Activated T-helper 1 cell treated with anti-CD3 and anti-CD28 coated beads, Interleukin-12 subunit alpha, Interleukin-12 subunit beta, Interleukin-2, Interleukin-4 antibody, amounts not matched to agents 30 ng/mL and 10 ng/mL and 1 ng/mL, durations not matched to agents 14 hours and 24 hours and 36 hours (primary cell): ENCODE results near the gene VPS8. TPM values are rescaled to one million over a fixed set of nuclear protein-coding genes. Genes with fewer than 3 reads are reported as not detected.

Experiments
- DNase-seq: peaks from one replicate; pipeline ENCODE4 v3.0.0; 2021; ENCODE audit warnings: low spot score
- H3K27ac Mint-ChIP-seq: one replicate; pipeline ENCODE4 v1.8.0; 2021; ENCODE audit warnings: mild to moderate bottlenecking, mixed read lengths
- H3K27me3 Mint-ChIP-seq: one replicate; pipeline ENCODE4 v1.8.0; 2022; ENCODE audit warnings: mild to moderate bottlenecking, moderate library complexity, mixed read lengths; ENCODE audit not compliant: insufficient read depth
- H3K36me3 Mint-ChIP-seq: one replicate; pipeline ENCODE4 v1.8.0; 2021; ENCODE audit warnings: low read depth, mixed read lengths
- H3K4me1 Mint-ChIP-seq: one replicate; pipeline ENCODE4 v1.8.0; 2021; ENCODE audit warnings: low read depth, mixed read lengths
- H3K4me3 Mint-ChIP-seq: one replicate; pipeline ENCODE4 v1.8.0; 2021; ENCODE audit warnings: mild to moderate bottlenecking, moderate library complexity, mixed read lengths
- H3K9me3 Mint-ChIP-seq: one replicate; pipeline ENCODE4 v1.8.0; 2021; ENCODE audit warnings: mixed read lengths
- intact Hi-C: fragments of 100-400 bp; cut with micrococcal nuclease; formaldehyde crosslinking; loops from one replicate; pipeline ENCODE4 v1.15.1; 2024
- total RNA-seq: library from RNA; stranded (reverse); gene quantifications from 2 replicates; pipeline ENCODE4 v1.2.3, GENCODE V29; 2022

VPS8 gene
- total RNA-seq, 1 donor from 2014 or later, result 37.8 TPM

DNA sequence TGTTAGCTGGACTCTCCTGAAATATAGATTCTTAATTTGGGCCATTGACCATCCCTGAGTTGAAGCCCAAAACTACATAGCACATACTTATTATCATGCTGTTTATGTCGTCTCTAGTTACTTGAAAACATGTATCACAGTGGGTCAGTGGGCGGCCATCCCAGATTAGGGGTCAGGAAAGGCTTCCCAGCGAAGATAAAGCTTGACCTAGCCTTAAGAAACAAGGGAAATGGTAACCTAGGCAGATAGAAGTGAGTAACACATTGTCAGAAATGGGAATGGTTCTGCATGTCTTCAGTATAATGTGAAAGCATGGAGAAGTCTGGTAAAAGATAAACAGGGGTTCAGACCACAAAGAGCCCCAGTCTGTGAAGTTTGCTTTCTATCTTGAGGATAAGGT, 216.2 kb downstream of the VPS8 start:
- H3K36me3 Mint-ChIP-seq, result peaks cover 26% of the 10 kb centered on the region
- no peak overlapping the region for H3K4me3 Mint-ChIP-seq
- no peaks in the 10 kb centered on the region for H3K4me1 Mint-ChIP-seq
- no peak for DNase-seq
- intact Hi-C loops, result no loop called here
- H3K9me3 Mint-ChIP-seq, result no peaks in the 10 kb centered on the region
- no peak overlapping the region for H3K27ac Mint-ChIP-seq
- no peaks in the 10 kb centered on the region for H3K27me3 Mint-ChIP-seq

DNA sequence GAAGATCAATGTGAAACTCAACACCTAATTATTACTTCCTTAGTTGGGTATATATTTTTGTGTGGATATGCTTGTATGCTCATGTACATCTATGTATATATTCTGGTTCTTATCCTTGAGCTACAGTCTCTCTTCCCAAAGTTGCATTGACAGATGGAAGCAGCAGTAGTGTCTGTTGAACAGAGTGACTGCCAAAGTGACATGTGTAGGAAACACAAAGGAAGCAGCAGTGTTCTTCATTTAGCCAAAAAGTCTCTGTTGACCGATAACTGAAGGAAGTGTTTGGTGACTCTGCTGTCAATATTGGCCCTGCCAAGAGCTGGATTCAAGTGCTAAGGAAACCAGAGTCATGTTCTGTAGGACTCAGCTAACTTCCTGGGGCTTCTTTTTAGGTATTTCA, 217.1 kb downstream of the VPS8 start:
- DNase-seq, result no peak
- H3K27ac Mint-ChIP-seq, result no peak overlapping the region
- H3K9me3 Mint-ChIP-seq, result no peaks in the 10 kb centered on the region
- peaks cover 29% of the 10 kb centered on the region for H3K36me3 Mint-ChIP-seq
- no peaks in the 10 kb centered on the region for H3K4me1 Mint-ChIP-seq
- no peak overlapping the region for H3K4me3 Mint-ChIP-seq
- H3K27me3 Mint-ChIP-seq, result no peaks in the 10 kb centered on the region
- intact Hi-C loops, result no loop called here

DNA sequence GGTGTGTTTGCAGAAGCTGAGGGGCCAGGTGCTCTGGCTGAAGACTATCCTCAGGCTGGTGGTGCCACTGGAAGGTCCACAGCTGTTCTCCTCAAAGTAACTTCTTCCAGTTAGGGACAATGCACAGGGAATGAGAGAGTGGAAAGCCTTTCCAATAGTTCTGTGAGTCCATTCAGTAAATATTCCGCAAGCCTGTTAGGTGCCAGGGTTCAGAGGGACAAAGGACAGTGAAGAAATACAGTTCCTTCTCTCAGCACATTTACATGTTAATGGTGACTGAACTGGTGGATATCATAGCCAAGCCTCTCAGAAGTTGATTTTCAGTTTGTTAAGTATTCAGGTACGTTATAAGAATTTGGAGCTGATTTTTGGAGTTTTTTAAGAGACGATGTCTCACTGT, 218.4 kb downstream of the VPS8 start:
- Mint-ChIP-seq H3K4me3 (no peak overlapping the region), H3K27me3 (no peaks in the 10 kb centered on the region), H3K9me3 (peaks cover 7% of the 10 kb centered on the region), H3K36me3 (peaks cover 24% of the 10 kb centered on the region), H3K27ac (no peak overlapping the region), H3K4me1 (no peaks in the 10 kb centered on the region)
- intact Hi-C loops, result no loop called here
- no peak for DNase-seq

DNA sequence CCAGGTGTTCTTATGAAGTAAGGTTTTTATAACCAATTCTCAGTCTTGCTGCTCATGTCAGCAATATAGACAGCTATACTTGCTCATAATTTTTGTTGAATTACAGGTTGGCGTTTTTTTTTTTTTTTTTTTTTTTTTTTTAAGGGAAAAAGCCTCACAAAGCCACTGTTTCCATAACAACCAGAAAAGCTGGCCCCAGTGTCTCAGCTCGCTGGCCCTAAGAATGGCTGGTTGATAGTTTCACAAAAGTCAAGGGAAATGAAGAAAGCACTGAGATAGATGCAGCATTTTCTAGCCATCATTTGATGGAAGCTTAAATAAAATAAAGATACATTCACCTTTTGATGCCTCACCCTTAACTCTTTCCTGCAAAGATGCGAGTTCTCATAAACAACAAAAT, 219.0 kb downstream of the VPS8 start:
- no peak for DNase-seq
- peaks cover 21% of the 10 kb centered on the region for H3K36me3 Mint-ChIP-seq
- intact Hi-C loops, result no loop called here
- H3K27ac Mint-ChIP-seq, result no peak overlapping the region
- H3K9me3 Mint-ChIP-seq, result peaks cover 11% of the 10 kb centered on the region
- H3K4me3 Mint-ChIP-seq, result no peak overlapping the region
- H3K4me1 Mint-ChIP-seq, result no peaks in the 10 kb centered on the region
- no peaks in the 10 kb centered on the region for H3K27me3 Mint-ChIP-seq

DNA sequence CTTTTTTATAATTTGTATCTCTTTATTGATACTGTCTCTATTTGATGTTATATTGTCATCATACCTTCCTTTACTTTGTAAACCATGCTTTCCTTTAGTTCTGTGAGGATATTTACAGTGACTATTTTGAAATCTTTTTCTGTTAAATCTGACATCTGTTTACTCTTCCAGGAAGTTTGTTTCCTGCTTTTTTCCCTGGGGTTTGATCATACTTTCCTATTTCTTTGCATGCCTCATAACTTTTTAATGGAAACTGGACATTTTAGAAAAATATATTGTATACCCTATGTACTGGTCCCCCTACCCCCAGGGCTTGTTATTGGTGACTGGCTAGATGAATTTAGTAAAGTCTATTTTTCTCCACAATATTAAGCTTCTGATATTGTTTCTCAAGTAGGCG, 225.8 kb downstream of the VPS8 start:
- H3K4me3 Mint-ChIP-seq, result no peak overlapping the region
- peaks cover 19% of the 10 kb centered on the region for H3K36me3 Mint-ChIP-seq
- H3K27me3 Mint-ChIP-seq, result no peaks in the 10 kb centered on the region
- intact Hi-C loops, result no loop called here
- peaks cover 23% of the 10 kb centered on the region for H3K9me3 Mint-ChIP-seq
- H3K4me1 Mint-ChIP-seq, result no peaks in the 10 kb centered on the region
- H3K27ac Mint-ChIP-seq, result no peak overlapping the region
- no peak for DNase-seq

DNA sequence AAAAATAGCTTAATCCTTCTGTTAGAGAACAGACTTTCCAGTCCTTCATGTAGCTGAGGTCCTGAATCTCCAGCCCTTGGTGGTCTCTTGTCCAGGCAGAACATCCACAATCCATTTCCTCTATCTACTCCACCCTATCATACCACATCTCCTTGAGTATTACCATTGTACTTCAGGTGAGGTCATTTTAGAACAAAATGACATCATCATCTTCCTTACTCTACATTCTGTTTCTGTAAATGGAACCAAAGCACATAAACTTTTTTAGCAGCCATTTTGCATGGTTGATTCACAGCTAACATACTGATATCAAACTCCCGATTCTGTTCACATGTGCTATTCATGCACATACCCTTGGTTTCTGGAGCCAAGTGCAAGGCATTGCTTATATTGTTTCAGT, 228.5 kb downstream of the VPS8 start:
- DNase-seq, result no peak
- H3K4me1 Mint-ChIP-seq, result no peaks in the 10 kb centered on the region
- intact Hi-C loops, result no loop called here
- peaks cover 15% of the 10 kb centered on the region for H3K9me3 Mint-ChIP-seq
- no peaks in the 10 kb centered on the region for H3K27me3 Mint-ChIP-seq
- H3K27ac Mint-ChIP-seq, result no peak overlapping the region
- no peak overlapping the region for H3K4me3 Mint-ChIP-seq
- H3K36me3 Mint-ChIP-seq, result peaks cover 12% of the 10 kb centered on the region

DNA sequence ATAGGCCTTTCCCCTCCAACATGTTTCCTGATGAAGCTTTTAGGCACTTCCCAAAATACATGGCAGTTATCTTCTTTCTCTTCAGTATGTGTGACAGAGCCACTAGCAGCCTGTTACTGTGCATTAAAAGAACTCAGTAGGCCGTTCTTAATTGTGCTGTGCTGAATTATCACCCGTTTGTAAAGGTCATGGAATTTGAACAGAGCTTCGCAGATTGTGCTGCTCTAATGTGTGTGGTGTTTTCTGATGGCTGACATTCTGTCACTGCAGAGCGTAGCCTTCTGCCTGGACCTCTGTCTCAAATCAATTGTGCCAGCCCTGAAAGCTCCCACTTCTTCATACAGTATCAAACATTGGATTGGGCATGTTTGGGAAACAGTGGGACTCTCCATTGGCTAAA, 229.6 kb downstream of the VPS8 start:
- intact Hi-C loops, result no loop called here
- peaks cover 9% of the 10 kb centered on the region for H3K9me3 Mint-ChIP-seq
- DNase-seq, result no peak
- H3K4me1 Mint-ChIP-seq, result no peaks in the 10 kb centered on the region
- H3K27ac Mint-ChIP-seq, result no peak overlapping the region
- no peaks in the 10 kb centered on the region for H3K27me3 Mint-ChIP-seq
- H3K4me3 Mint-ChIP-seq, result no peak overlapping the region
- H3K36me3 Mint-ChIP-seq, result peaks cover 12% of the 10 kb centered on the region

DNA sequence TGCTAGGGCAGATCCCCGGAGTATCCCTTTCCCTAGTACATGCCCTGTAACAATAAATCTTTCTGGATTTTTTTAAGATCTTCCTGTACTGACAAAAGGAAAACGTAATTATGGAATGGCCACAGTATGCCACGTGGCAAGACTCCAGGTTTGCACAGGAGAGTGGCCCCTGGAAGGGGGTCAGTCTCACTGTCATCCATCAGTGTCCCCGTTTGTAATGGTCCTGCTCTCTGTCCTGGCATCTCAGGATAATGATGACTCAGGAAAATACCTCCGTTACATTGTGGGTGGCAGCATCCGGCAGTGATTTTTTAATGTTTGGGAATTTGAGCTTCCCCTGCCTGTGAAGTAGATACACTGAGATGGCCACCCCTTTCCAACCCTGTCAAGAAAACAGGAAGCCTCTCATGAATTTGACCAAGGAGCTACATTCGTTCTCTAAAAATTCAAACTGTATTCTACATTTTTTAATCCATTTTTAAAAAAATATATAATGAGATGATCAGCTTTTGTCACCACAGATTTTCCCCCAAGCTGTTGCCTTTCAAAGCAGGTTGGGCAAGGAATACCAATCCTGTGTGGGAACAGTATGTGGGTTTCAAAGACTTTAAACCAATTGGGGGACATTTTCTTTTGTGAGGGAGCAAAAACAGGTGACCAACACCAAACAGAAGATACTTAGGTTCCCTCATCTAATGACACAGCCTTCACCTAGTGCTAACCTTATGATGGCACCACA, 230.5 kb downstream of the VPS8 start:
- H3K4me1 Mint-ChIP-seq, result no peaks in the 10 kb centered on the region
- intact Hi-C loops, result no loop called here
- no peak overlapping the region for H3K27ac Mint-ChIP-seq
- DNase-seq, result no peak
- no peak overlapping the region for H3K4me3 Mint-ChIP-seq
- H3K9me3 Mint-ChIP-seq, result peaks cover 4% of the 10 kb centered on the region
- no peaks in the 10 kb centered on the region for H3K27me3 Mint-ChIP-seq
- H3K36me3 Mint-ChIP-seq, result peaks cover 13% of the 10 kb centered on the region

DNA sequence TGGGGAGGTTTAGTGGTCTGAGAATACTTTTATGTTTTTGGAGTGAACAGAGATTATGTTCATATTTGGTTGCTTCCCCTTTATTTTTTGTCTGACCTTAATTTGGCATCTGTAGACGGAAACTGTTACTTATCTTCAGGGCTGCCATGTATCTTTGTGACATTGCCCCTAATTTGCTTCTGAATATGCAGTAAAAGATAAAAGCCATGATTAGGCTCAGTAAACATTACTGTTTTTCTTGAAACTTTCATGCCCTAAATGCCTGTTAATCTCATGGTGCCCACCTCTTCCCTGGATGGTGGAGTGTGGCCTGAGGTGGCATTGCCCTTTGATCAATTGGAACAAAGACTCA, 234.2 kb downstream of the VPS8 start:
- no peak overlapping the region for H3K4me3 Mint-ChIP-seq
- peaks cover under 1% of the 10 kb centered on the region for H3K27me3 Mint-ChIP-seq
- intact Hi-C loops, result no loop called here

DNA sequence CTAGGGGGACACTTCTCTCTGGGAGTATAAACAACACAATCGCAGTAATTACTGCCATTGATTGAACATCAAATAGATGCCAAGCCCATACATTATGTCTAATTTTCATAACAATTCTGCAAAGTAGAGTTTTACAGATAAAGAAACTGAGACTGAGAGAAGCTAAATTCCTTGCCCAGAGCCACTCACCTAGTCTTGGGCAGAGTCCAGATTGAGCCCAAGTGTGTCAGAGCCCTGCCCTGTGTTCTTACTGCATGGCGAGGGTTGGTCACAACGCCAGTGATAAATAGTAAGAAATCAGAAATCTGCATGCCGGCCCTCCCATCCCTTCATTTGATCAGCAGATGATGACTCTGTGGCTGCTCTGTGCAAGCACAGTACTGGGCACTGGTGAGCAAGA, 234.6 kb downstream of the VPS8 start:
- H3K36me3 Mint-ChIP-seq, result peaks cover 24% of the 10 kb centered on the region
- H3K4me1 Mint-ChIP-seq, result no peaks in the 10 kb centered on the region
- H3K4me3 Mint-ChIP-seq, result no peak overlapping the region
- DNase-seq, result no peak
- intact Hi-C loops, result no loop called here
- H3K9me3 Mint-ChIP-seq, result no peaks in the 10 kb centered on the region
- no peak overlapping the region for H3K27ac Mint-ChIP-seq
- H3K27me3 Mint-ChIP-seq, result peaks cover 1% of the 10 kb centered on the region

More for the DNA sequence above, 234.2 kb downstream of the VPS8 start:
- no peak for DNase-seq
- Mint-ChIP-seq H3K27ac (no peak overlapping the region), H3K36me3 (peaks cover 22% of the 10 kb centered on the region), H3K4me1 (no peaks in the 10 kb centered on the region), H3K9me3 (no peaks in the 10 kb centered on the region)

DNA sequence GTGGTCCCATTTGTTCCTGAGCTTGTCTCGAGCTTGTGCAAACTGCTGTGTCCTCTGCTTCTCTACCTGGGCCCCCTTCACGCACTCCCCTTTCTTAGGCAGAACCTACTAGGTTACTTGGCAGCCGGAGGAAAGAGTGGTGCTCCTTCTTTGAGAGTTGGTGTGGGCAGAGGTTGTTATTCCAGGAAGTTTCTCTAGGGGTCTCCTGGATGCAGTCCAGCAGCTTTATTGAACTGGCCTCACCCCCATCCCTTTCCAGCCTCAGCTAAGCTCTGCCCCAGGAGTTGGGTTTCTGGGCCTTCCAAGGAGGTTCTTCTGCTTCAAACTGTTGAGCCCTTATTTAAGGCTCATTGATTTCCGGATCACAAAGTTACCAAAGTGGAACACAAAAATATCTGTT, 237.7 kb downstream of the VPS8 start:
- Mint-ChIP-seq H3K27me3 (peaks cover 1% of the 10 kb centered on the region), H3K9me3 (no peaks in the 10 kb centered on the region), H3K4me3 (no peak overlapping the region), H3K36me3 (peaks cover 47% of the 10 kb centered on the region), H3K4me1 (no peaks in the 10 kb centered on the region), H3K27ac (no peak overlapping the region)
- DNase-seq, result no peak
- intact Hi-C loops, result no loop called here

DNA sequence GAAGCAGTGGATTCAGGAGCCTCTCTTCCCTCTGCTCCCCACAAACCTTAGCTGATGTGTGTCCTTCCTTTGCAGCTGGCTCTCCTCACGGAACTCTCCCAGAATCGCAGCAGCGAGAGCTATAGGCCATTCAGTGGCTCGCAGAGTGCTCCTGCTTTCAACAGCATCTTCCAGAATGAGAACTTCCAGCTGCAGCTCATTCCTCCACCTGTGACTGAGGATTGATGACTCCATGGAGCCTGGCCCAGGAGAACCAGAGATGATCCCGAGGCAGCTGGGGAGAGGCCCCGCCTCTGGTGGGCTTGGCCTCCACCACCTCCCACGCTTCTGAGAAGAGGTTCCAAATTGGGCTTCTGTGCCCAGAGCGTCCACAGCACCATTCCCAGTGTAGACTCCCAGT, 239.8 kb downstream of the VPS8 start:
- DNase-seq, result no peak
- Mint-ChIP-seq H3K9me3 (peaks cover 4% of the 10 kb centered on the region), H3K4me3 (no peak overlapping the region), H3K27me3 (peaks cover 1% of the 10 kb centered on the region), H3K4me1 (no peaks in the 10 kb centered on the region), H3K27ac (no peak overlapping the region), H3K36me3 (peaks cover 57% of the 10 kb centered on the region)
- intact Hi-C loops, result no loop called here

DNA sequence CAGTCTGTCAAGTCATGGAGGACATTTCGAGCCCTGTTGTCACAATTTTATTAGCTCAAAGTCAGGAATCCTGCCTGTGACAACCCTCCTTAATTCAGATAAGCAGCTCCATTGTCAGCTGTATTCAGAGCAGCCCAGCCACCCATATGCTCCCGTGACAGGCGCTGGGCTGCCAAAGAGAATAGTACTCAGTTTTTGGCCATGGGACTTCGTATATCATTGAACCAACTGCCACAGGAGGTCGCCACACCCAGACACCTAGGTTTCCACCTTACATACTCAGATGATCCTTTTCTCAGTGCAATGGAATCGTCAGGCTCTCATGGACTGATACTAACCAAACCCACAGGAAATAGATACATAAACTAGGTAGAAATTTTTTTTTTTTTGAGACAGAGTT, 240.7 kb downstream of the VPS8 start:
- DNase-seq, result no peak
- peaks cover 4% of the 10 kb centered on the region for H3K9me3 Mint-ChIP-seq
- no peaks in the 10 kb centered on the region for H3K4me1 Mint-ChIP-seq
- peaks cover 54% of the 10 kb centered on the region for H3K36me3 Mint-ChIP-seq
- H3K4me3 Mint-ChIP-seq, result no peak overlapping the region
- no peak overlapping the region for H3K27ac Mint-ChIP-seq
- intact Hi-C loops, result no loop called here
- H3K27me3 Mint-ChIP-seq, result peaks cover 1% of the 10 kb centered on the region

DNA sequence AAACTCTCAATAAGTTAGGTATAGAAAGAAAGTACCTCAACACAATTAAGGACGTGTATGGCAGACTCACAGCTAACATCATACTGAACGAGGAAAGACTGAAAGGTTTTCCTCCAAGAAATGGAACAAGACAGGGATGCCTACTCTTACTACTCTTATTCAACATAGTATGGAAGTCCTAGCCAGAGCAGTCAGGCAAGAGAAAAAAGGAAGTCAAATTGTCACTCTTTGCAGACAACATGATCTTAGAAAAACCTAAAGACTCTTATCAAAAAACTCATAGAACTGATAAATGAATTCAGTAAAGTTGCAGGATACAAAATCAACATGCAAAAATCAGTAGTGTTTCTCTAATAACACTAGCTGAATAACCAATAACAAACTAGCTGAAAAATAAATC, 244.9 kb downstream of the VPS8 start:
- Mint-ChIP-seq H3K4me1 (no peaks in the 10 kb centered on the region), H3K9me3 (peaks cover 18% of the 10 kb centered on the region), H3K4me3 (no peak overlapping the region), H3K36me3 (peaks cover 33% of the 10 kb centered on the region), H3K27me3 (no peaks in the 10 kb centered on the region), H3K27ac (no peak overlapping the region)
- DNase-seq, result no peak
- intact Hi-C loops, result no loop called here
